PFSK-1 (cell line): Measurements from ENCODE around the gene FADS1.

ENCODE experiments used
- FOXP2 ChIP-seq: optimal IDR thresholded peaks from 2 replicates; pipeline ENCODE3; 2011; ENCODE audit warnings: borderline replicate concordance, control low read depth, inconsistent platforms; ENCODE audit not compliant: insufficient read depth; ENCODE audit errors: extremely low read length, extremely low read depth
- POLR2AphosphoS5 ChIP-seq: IDR thresholded peaks from 2 replicates; pipeline ENCODE4 v1.6.1; 2012; ENCODE audit warnings: low read depth, mild to moderate bottlenecking, control low read depth, low read length, moderate library complexity
- SIN3A ChIP-seq: IDR thresholded peaks from 2 replicates; pipeline ENCODE4 v1.6.1; 2012; ENCODE audit warnings: mild to moderate bottlenecking, low read length, moderate library complexity, borderline replicate concordance; ENCODE audit not compliant: insufficient read depth
- TAF1 ChIP-seq: IDR thresholded peaks from 2 replicates; pipeline ENCODE4 v1.6.1; 2012; ENCODE audit warnings: low read length, control low read depth, borderline replicate concordance; ENCODE audit not compliant: insufficient read depth
- TF ChIP-seq, protein P1 (sequence below), 2 experiments: IDR thresholded peaks; 2 replicates each; pipeline versions ENCODE4 v1.6.1 to v1.8.0; 2011 to 2012; ENCODE audit warnings: low read depth in 2 of 2, low read length in 2 of 2, control low read depth in 1 of 2, inconsistent platforms in 1 of 2, mild to moderate bottlenecking in 1 of 2, moderate library complexity in 1 of 2; ENCODE audit not compliant: insufficient read depth in 1 of 2

DNA sequence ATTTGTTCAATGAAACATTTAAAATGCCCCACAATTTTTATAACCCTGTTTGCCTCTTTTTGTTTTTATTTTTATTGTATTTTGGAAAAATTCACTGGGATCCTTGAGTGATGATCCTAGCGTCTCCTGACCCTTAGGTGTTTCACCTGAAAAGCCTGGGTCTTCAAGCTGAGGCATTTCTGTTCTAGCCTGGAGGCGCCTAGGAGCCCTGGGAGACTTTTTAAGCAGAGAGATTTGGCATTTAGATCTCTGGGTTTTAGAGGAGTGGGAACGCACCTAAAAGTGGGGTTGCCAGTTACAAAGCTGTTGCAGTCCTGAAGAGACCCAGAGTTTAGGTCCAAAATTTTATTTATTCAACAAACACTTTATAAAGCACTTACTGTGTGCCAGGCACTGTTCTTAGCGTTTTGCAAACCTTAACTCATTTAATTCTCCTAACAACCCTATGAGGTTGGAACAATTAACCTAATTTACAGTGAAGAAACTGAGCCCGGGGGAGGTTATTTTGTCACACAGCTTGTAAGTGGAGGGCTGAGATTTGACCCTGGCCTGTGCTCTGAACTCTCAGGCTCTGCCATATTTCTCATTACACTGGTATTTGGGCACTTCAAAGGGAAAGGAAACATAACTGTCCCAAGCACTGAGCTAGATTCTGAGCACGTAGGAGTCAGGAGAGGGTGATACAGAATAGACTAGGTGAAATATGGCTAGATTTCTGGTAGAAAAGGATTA lies 834 bp upstream of the FADS1 start:
- TF ChIP-seq POLR2AphosphoS5 (no peak), SIN3A (no peak), TAF1 (no peak), FOXP2 (no peak)
- TF ChIP-seq, protein P1, sequence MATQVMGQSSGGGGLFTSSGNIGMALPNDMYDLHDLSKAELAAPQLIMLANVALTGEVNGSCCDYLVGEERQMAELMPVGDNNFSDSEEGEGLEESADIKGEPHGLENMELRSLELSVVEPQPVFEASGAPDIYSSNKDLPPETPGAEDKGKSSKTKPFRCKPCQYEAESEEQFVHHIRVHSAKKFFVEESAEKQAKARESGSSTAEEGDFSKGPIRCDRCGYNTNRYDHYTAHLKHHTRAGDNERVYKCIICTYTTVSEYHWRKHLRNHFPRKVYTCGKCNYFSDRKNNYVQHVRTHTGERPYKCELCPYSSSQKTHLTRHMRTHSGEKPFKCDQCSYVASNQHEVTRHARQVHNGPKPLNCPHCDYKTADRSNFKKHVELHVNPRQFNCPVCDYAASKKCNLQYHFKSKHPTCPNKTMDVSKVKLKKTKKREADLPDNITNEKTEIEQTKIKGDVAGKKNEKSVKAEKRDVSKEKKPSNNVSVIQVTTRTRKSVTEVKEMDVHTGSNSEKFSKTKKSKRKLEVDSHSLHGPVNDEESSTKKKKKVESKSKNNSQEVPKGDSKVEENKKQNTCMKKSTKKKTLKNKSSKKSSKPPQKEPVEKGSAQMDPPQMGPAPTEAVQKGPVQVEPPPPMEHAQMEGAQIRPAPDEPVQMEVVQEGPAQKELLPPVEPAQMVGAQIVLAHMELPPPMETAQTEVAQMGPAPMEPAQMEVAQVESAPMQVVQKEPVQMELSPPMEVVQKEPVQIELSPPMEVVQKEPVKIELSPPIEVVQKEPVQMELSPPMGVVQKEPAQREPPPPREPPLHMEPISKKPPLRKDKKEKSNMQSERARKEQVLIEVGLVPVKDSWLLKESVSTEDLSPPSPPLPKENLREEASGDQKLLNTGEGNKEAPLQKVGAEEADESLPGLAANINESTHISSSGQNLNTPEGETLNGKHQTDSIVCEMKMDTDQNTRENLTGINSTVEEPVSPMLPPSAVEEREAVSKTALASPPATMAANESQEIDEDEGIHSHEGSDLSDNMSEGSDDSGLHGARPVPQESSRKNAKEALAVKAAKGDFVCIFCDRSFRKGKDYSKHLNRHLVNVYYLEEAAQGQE (IDR thresholded peaks at IDR 0.05; ENCODE audit: insufficient read depth in 1 of 2, low read depth in 2 of 2, low read length in 2 of 2), result no peak
